G401.6 (cell line): ENCODE results near the gene CENPP.
"Not testable (repeated sequence)": the region's sequence is repeated elsewhere in the genome, so short reads cannot be mapped to it uniquely, and the experiment has no call there.

ENCODE experiments used
- FAIRE-seq: peaks from 2 replicates; lab custom pipeline; 2012; peaks lifted over from hg19 to GRCh38; lab: Jason Lieb, UNC

The CENPP gene

DNA sequence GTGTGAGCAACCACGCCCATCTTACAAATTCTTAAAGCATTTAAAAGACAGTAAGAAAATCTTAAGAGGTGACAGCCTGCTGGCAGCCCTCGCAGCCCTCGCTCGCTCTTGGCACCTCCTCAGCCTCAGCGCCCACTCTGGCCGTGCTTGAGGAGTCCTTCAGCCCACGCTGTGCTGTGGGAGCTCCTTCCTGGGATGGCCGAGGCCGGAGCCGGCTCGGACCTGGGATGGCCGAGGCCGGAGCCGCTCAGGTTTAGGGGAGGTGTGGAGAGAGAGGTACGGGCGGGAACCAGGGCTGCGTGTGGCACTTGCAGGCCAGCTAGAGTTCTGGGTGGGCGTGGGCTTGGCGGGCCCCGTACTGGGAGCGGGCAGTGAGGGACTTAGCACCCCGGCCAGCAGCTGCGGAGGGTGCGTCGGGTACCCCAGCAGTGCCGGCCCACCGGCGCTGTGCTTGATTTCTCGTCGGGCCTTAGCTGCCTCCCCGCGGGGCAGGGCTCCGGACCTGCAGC lies 219.3 kb downstream of the CENPP start:
- FAIRE-seq = no peak

- no peak for FAIRE-seq
Measured at GRCh38 chr9:92547356-92547755, 221.6 kb downstream of the CENPP start.

GRCh38 chr9:92550765-92551164 lies 225.0 kb downstream of the CENPP start:
- no peak for FAIRE-seq

GRCh38 chr9:92558612-92559374 lies 233.0 kb downstream of the CENPP start:
- no peak for FAIRE-seq

DNA sequence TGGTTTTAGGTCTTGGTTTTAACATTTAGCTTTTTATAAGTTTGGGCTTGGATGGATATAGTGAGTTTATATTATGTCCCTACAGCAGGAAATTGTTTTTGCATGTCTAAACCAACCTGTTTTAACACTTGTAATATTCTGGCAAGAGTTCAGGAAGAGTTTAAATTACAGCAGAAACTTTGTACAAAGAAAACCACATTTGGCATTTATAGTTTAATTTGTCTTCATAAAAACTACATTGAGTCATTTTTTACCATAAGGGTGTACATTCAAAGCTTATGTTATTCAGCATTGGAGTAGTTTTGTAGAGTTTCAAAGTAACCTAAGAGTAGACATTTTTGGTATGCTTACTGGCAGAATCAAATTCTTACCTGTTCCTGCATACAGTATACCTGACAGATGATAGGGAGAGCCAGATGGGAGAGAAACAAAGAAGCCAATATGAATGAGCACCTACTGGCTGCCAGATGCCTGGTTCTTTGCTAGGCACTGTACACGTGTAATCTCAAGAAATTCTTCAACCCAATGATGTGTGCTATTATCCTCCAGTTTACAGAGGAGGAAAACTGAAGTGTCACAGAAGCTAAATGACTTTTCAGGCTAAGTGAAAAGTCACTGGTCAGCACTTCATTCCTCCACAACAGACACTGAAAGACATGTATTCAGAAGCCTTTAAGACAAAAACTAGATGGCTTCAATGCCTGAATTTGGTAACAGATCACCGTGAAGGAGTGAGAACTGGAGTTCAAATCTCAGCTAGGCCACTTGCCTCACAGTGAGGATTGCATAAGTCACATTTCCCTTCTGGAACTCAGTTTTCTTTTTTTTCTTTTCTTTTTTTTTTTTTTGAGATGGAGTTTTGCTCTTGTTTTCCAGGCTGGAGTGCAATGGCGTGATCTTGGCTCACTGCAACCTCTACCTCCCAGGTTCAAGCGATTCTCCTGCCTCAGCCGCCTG lies 235.9 kb downstream of the CENPP start:
- FAIRE-seq = no peak

- FAIRE-seq = no peak
Measured at GRCh38 chr9:92562461-92562967, 236.8 kb downstream of the CENPP start.

- no peak for FAIRE-seq
Measured at GRCh38 chr9:92563116-92564100, 237.7 kb downstream of the CENPP start.

GRCh38 chr9:92564504-92564903 lies 238.8 kb downstream of the CENPP start:
- FAIRE-seq = no peak

- FAIRE-seq = no peak
Measured at GRCh38 chr9:92564982-92565381, 239.2 kb downstream of the CENPP start.

GRCh38 chr9:92571871-92572270 lies 246.1 kb downstream of the CENPP start:
- FAIRE-seq = not testable (repeated sequence)

- FAIRE-seq = not testable (repeated sequence)
Measured at GRCh38 chr9:92573612-92574011, 247.9 kb downstream of the CENPP start.

GRCh38 chr9:92576175-92576574 lies 250.4 kb downstream of the CENPP start:
- no peak for FAIRE-seq

- FAIRE-seq = no peak
Measured at GRCh38 chr9:92589923-92590322, 264.2 kb downstream of the CENPP start.

GRCh38 chr9:92590377-92590776 lies 264.6 kb downstream of the CENPP start:
- FAIRE-seq = no peak

- no peak for FAIRE-seq
Measured at GRCh38 chr9:92592537-92592936, 266.8 kb downstream of the CENPP start.

GRCh38 chr9:92592946-92593861 lies 267.5 kb downstream of the CENPP start:
- no peak for FAIRE-seq

DNA sequence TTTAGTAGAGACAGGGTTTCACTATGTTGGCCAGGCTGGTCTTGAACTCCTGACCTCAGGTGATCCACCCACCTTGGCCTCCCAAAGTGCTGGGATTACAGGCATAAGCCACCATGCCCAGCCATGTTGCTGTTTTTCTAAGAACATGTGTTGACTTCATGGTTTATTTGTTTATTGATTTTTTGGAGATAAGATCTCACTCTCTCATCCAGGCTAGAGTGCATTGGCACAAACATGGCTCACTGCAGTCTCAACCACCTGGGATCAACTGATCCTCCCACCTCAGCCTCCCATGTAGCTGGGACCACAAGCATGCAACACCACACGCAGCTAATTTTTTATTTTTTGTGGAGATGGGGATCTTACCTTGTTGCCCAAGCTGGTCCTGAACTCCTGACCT lies 269.3 kb downstream of the CENPP start:
- FAIRE-seq = not testable (repeated sequence)

DNA sequence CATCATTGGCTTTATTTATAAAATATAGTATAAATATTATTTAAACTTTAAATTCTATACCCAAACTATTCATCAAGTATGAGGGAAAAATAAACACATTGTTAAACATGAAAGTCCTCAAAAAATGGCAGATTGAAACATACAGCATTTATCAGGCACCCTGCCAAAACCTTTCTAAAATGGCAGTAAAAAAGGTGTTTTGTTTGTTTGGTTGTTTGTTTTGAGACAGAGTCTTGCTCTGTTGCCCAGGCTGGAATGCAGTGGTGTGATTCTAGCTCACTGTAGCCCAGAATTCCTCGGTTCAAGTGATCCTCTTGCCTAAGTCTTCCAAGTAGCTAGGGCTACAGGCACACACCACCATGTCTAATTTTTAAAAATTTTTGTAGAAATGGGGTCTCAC lies 270.2 kb downstream of the CENPP start:
- FAIRE-seq = no peak

- no peak for FAIRE-seq
Measured at GRCh38 chr9:92598382-92598781, 272.6 kb downstream of the CENPP start.

- FAIRE-seq = no peak
Measured at GRCh38 chr9:92599938-92600461, 274.2 kb downstream of the CENPP start.
